ENCODE results near the gene OXTR. TPM values are rescaled to one million over a fixed set of nuclear protein-coding genes. Genes with fewer than 3 reads are reported as not detected.

OXTR gene
- total RNA-seq, 1 experiment from 2014 or later, result 3.6 TPM

- no peak for TF ChIP-seq ELF4 (CRISPR knock-in tag; IDR thresholded peaks at IDR 0.05; ENCODE audit: low read depth)
Measured at GRCh38 chr3:8709801-8710507, 59.5 kb downstream of the OXTR start (continued).

GRCh38 chr3:8709287-8709686, 60.1 kb downstream of the OXTR start:
- ChIA-PET POLR2A (no interaction called here), CTCF (interaction anchor here (2.3 kb wide), 1 partner anchor 60 kb away, joined by 6 read pairs; the partner anchor contains the start of gene OXTR)
- Mint-ChIP-seq H3K36me3 (no peaks in the 10 kb centered on the region), H3K4me3 (no peak overlapping the region), H3K4me1 (no peaks in the 10 kb centered on the region), H3K27ac (no peak overlapping the region), H3K9me3 (no peaks in the 10 kb centered on the region), H3K27me3 (ENCODE audit: low read depth) (peaks cover 100% of the 10 kb centered on the region)
- TF ChIP-seq ZNF512 (CRISPR knock-in tag; IDR thresholded peaks at IDR 0.05; ENCODE audit: borderline replicate concordance), result no peak
- no peak for TF ChIP-seq ZMAT4 (CRISPR knock-in tag; IDR thresholded peaks at IDR 0.05)
- TF ChIP-seq SOX15 (CRISPR knock-in tag; IDR thresholded peaks at IDR 0.05), result no peak
- TF ChIP-seq TCF7 (CRISPR knock-in tag; IDR thresholded peaks at IDR 0.05; ENCODE audit: low read depth), result no peak
- TF ChIP-seq NR1H2 (CRISPR knock-in tag; IDR thresholded peaks at IDR 0.05), result no peak
- no peak for TF ChIP-seq ZBTB43 (CRISPR knock-in tag; IDR thresholded peaks at IDR 0.05)
- TF ChIP-seq SMAD4 (CRISPR knock-in tag; IDR thresholded peaks at IDR 0.05), result no peak
- no peak for TF ChIP-seq CTCF (IDR thresholded peaks at IDR 0.05)
- no peak for TF ChIP-seq ZSCAN18 (CRISPR knock-in tag; IDR thresholded peaks at IDR 0.05)
- TF ChIP-seq TEAD4 (CRISPR knock-in tag; IDR thresholded peaks at IDR 0.05), result no peak
- no peak for TF ChIP-seq PREB (CRISPR knock-in tag; IDR thresholded peaks at IDR 0.05; ENCODE audit: borderline replicate concordance)
- no peak for TF ChIP-seq RELA (CRISPR knock-in tag; IDR thresholded peaks at IDR 0.05; ENCODE audit: borderline replicate concordance)
- no peak for TF ChIP-seq MYBL2 (CRISPR knock-in tag; IDR thresholded peaks at IDR 0.05)
- TF ChIP-seq ZNF219 (CRISPR knock-in tag; IDR thresholded peaks at IDR 0.05; ENCODE audit: borderline replicate concordance), result no peak
- no peak for TF ChIP-seq CDX4 (CRISPR knock-in tag; IDR thresholded peaks at IDR 0.05; ENCODE audit: borderline replicate concordance)
- TF ChIP-seq IRF2 (CRISPR knock-in tag; IDR thresholded peaks at IDR 0.05; ENCODE audit: borderline replicate concordance, low read depth), result no peak
- ATAC-seq (no peak), DNase-seq (ENCODE audit: low spot score) (no peak)
